NCI-H2227 (cell line): ENCODE data around the gene MAPKAP1.
"Not testable (repeated sequence)": the region's sequence is repeated elsewhere in the genome, so short reads cannot be mapped to it uniquely, and the experiment has no call there.

ENCODE experiments used
- DNase-seq: peaks from one replicate; lab custom pipeline; 2025; ENCODE audit not compliant: unreplicated experiment; lab: John Stamatoyannopoulos, UW

Gene MAPKAP1

DNA sequence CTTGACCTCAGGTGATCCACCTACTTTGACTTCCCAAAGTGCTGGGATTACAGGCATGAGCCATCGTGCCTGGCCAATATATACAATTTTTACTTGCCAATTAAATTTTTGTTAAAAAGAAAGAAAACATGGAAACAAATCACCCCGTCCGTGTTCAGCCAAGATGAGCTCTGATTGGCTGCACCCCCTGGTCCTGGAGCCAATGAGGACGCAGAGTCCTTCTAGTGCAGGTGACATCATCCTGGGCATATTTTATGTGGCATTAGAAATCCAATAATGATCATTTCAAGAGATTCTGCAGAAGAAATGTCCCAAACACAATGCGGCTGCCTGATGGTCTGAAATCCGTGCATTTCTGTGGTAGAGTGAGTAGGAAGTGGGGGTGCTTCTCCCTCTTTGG lies 285.8 kb downstream of the MAPKAP1 start:
- no peak for DNase-seq

DNA sequence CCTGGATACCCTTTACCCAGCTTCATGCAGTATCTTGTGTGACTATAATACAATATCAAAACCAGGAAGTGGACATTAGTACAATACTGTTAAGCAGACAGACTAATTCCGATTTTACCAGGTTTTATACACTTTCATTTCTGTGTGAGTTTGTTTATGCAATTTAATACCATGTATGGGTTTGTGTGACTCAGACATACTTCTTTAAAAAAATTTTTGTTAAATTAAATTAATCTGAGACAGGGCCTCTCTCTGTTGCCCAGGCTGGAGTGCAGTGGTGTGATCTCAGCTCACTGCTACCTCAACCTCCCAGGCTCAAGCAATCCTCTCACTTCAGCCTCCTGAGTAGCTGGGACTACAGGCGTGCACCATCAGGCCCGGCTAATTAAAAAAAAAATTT lies 288.6 kb downstream of the MAPKAP1 start:
- DNase-seq = no peak

DNA sequence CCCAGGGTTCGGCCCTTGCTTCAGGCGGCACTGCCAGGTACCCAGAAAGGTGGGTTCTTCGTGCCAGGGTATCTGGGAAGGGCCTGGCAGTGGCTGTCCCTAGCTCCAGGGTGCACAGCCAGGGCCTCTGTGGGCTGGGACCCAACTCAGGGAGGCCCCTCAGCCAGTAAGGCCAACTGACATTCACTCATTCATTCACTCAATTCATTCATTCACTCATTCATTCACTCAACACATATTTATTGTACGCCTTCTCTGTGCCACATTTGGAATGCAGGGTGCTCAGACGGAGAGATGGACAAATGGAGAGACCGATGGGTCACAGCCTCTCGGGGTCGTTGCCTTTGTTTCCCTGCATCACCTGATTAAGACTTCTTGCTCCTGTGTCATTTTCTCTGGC lies 290.5 kb downstream of the MAPKAP1 start:
- no peak for DNase-seq

DNA sequence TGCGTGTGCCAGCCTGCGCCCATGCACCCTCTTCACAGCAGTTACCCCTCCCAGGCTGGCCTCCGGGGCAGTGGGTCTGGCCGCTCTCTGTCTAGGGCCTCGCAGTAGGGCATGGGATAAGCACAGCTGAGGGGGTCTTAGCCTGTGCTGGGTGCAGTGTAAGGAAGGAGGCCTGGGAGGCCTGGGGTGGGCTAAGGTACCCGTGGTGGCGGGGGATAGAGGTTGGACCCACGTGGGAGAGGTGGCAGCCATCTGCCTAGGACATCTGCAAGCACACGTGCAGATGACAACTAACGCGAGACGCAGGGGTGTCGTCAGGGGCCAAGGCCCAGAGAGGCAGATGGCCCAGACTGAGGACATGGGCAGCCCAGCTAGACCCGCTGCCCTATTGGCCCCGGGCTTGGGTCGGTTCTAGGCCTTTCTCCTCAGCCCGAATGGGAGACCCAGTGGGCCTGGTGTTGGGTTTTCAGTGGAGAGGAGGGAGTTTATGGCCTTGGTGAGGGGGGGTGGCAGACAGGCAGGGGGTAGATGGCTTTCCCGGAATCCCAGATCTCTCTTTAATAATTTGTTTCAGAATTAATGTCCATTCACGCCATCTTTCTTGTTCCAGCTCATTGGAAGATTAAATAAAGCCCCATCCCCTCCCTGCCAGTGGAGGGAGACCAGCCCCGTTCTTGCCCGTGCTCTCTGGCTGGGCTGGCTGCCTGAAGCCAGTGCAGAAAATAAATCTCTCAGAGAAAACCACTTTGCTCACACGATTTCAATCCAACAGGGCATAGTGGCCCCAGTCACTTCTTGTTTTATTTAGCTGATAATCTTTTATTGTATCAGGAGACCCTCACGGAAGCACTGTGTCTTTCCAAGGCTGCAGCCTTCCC lies 291.2 kb downstream of the MAPKAP1 start:
- no peak for DNase-seq

DNA sequence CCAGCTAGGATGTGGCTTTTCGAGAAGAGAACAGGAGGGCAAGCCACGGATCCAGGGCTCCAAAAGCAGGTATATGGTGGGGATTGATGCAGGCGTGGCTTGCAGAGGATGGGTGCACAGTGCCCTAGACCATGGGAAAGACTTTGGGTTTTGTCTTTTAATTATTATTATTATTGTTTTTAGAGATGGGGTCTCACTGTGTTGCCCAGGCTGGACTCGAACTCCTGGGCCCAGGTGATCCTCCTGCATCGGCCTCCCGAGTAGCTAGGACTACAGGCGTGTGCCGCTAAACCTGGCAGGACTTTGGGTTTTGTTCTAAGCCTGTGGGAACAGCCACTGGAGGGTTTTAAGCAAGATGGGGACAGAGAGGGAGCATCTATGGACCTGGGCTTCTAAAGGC lies 293.4 kb downstream of the MAPKAP1 start:
- DNase-seq = no peak

DNA sequence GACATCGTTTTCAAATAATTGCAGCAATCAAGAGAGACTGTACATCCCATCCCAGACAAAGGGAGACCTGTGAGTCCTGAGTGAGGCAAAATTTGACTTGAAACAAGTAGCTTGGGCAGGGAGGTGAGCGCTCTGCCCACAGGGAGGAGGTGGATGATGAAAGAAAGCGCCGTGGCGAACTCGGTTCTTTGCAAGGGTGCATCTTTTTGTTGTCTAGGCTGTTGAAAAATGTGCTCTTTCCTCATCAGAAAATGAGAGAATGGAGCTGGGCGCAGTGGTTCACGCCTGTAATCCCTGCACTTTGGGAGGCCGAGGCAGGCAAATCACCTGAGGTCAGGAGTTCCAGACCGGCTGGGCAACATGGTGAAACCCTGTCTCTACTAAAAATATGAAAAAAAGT lies 294.8 kb downstream of the MAPKAP1 start:
- DNase-seq = no peak

DNA sequence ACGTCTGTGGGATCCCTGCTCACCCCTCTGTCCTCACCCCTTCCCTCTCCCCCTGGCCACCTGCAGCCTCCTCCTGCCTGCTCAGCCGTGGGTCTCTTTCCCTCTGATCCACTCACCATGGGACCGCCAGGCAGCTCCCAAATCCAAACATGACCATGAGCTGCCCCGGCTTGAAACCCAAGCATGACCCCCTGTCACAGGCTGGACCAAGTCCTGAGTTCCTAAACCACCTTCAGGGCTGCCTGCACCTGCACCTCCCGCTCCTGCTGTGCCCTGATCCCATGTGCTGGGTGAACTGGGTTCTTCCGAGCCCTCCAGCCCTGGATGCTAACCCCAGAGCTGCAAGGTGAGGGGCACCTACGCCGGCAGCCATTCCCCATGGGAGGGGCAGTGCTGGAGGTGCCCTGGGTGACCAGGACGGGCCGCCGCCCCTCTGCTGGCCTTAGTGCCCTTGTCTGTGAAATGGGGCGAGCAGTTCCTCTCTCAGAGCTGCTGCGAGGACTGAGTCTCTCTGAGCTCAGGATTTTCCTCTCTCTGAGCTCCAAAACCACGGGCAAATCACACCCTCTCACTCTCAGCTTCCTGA lies 295.7 kb downstream of the MAPKAP1 start:
- no peak for DNase-seq

DNA sequence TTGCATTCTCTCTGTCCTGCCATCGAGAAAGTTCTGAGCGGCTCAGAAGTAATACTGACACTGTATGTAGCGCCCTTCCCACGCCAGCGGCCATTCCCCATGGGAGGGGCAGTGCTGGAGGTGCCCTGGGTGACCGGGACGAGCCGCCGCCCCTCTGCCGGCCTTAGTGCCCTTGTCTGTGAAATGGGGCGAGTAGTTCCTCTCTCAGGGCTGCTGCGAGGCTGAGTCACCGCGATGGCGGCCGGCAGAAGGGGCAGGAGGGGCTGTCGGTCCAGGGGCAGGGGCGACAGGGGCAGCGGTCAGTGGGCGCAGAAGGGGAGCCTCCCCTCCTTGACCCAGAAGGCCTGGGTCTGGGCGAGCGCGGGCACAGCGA lies 296.5 kb downstream of the MAPKAP1 start:
- DNase-seq = no peak

DNA sequence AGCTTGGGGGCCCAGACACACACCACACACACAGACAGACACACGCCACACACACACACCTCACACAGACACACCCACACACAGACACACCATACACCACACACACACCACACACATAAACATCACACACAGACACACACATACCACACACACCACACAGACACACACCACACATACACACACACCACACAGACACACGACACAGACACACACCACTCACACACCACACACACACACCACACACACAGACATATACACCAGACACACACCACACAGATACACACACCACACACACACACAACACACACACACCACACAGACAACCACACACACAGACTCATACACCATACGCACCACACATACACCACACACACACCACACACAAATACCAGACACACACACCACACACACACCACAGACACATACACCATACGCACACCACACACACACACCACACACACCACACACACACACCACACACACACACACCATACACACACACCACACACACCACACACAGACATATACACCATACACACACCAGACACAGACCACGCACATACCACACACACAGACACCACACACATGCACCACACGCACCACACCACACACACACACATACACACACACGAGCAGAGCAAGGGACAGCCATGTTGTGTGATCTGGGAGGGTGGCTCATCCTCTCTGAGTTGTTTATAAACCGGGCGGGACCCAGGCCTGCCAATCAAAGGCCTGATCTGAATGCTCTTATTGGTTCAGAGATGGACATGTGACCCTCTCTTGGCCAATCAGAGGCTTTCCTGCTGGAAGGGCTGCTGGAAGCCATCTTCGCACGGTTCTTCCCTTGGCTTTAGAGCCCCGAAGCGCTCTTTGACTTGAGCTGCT lies 297.1 kb downstream of the MAPKAP1 start:
- peak; percentile 12 for DNase-seq

DNA sequence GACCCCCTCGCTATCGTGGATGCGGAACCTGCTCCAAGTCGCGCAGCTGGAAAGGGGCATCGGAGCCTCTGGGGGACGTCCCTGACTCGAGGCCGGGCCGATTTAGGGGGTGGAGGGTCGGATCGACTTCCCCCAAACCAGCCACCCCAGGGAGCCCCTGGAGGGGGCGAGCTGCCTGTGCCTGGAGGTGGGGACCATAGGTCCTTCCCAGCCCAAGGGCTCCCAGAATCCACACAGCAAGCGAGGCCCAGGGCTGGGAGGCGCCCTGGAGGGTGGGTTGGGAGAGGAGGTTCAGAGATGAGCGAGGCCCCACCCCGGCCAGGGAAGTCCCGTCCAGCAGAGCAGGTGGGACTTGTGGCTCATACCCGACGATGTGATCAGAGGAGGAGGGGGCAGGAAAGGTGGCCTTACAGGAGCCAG lies 297.8 kb downstream of the MAPKAP1 start:
- DNase-seq = no peak

DNA sequence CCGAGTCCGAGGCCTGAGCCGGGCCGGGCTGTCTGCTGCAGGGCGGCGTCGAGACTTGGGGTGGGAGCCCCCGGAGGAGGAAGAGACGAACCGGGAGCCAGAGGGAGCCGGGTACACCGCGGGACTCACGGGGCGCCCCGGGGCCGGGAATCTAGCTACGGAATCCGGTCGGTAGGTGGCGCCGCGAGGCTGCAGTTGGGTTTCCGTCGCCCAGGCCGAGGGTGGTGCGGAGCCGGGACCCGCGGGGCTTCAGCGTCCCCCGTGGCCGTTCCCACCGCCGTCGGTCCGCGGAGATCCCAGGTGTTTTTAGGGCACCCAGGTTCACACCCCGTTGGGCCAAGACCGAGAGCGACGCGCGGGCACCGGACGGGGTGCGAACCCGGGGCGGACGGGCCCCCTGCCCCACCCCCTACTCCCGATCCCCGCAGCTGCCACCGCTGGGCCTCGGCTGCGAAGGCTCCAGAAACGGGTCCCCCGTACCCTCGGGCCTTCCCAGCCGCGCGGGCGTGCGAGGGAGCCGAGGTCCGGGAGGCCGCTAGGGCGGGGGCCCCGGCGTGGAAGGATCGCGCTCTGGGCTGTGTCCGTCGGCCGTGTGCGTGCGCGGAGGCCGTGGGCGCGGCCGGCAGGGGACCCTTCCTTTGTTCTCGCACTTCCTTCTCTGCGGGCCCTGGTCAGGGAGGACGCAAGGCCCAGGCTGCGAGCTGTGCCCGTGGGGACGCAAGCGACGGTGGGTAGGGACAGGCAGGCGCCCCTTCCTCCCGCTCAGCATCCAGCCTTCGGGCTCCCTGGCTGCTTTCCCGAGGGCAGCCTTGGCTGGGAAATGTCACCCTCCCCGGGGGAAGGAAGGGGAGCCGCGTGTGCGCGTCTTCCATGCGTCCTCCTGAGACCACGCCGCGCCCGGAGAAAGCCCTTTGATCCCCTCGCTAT lies 298.8 kb downstream of the MAPKAP1 start:
- DNase-seq = peak; percentile 80

DNA sequence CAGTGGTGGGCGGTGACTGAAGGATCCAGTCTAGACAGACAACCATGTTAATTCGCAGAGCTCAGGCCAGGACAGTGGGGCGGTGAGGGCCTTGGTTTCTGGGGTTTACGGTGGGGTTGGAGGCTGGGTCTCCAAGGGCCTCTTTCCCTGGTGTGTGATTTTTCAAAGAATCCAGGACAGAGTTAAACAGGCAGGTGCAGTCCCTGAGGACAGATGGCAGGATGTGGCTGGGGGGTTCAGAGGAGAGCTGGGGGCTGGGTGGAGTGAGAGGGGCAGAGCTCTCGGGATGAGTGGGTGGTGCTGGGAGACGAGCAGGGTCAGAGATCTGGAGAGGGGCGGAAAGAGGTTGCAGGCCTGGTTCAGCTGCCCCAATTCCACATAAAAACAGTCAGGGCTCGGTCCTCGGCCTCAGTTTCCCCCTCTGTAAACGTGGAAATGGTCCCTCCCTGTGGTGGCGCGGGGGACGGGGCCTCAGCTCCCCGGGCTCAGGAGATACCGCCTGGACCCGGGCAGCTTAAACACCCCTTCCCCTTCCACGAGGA lies 299.5 kb downstream of the MAPKAP1 start:
- DNase-seq = peak; percentile 13

DNA sequence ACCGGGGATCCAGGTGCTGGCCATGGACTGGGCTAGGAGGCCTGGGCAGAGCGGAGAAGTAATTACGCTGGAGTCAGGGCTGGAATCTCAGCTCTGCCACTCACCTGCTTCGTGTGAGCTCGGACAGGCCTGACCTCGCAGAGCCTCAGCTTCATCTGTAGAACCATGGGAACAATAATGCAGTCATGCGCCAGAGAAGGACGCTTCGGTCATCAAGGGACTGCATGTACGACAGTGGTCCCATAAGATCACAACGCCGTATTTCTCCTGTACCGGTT lies 300.3 kb downstream of the MAPKAP1 start:
- no peak for DNase-seq

DNA sequence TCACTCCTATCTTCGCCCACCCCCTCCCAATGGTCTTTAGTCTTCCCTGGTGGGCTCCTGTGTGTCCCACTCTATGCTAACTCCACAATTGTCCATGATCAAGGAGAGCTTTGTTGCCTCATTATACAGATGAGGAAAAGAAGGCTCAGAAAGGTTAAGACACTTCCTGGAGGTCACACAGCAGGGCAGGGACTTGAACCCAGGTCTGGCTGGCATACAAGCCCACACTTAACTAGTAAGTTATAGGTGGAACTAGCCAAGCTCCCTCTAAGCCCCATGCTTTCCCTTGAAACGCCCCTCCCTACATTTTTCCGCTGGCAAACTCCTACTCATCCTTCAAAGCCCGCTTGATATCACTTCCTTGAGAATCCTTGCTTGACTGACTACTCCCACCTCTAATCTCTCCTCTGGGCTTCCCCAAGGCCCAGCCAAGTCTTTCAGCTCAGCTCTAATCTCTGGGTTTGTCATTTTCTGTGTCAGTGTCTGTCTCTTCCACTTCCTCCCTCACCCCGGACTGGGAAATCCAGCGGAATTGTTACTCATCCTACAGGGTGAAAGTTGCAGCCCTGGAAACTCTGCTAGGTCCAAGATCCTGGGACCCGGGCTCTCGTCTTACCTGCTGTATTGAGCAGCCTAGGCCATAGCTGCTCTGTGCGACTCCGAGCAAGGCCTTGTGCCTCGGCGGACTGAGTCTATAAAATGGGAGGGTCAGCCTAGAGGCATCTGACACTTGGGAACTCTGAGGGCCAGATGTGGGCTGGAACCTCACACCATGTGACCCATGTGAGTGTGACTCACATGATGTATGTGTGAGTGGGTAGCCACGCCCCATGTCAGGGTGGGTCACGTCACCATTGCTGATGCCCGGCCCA lies 300.8 kb downstream of the MAPKAP1 start:
- no peak for DNase-seq

DNA sequence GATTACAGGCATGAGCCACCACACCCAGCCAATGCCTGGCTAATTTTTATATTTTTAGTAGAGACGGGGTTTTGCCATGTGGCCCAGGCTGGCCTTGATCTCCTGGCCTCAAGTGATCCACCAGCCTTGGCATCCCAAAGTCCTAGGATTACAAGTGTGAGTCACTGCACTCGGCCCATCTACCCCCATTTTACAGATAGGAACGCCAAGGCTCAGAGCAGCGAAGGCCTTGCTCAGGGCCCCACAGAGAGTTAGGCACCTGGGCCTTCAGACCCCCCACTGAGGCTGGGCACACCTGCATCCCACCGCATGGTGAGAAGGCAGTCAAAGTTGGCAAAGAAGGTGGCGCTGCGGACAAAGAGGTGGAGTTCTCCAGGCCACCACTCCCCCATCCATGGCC lies 302.3 kb downstream of the MAPKAP1 start:
- no peak for DNase-seq

DNA sequence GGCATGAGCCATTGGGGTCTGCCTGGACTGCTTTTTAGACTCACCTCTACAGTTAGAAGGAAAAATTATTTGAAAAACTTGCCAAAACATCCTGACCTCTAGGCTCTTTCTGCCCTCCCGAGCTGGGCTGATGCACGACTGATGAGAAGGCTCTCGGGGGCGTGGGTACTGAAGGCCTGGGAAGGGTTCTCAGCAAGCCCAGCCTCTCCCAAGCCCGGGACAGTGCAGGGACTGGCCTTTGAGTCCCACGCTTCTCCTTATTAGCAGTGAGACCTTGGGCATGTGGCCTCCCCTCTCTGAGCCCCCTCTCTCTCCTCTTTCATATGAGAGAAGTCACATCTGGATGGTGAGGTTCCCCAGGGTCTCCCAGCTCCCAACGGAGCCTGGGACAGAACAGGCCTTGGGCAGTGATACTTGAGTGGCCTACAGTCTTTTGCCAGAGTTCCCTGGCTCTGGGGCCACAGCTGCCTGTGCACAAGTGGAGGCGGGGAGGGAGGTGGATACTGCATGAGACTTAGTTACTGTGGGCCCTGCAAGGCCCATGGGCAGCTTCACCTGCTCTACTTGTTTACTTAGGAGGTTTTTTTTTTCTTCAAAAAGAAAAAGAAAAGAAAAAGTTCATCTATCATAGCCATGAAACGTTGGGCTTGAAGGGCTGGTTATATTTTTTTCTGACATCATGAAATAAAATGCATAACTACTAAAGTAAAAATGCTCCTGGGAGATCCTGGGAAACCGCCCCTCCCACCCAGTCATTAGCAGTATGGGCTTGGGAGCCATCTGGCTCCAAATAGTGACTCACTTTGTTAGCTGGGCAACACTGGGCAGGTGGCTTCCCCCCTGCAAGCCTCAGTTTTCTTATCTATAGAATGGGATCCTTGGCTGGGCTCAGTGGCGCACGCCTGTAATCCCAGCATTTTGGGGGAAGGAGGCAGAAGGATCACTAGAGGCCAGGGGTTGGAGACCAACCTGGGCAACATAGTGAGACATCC lies 306.0 kb downstream of the MAPKAP1 start:
- DNase-seq = no peak

DNA sequence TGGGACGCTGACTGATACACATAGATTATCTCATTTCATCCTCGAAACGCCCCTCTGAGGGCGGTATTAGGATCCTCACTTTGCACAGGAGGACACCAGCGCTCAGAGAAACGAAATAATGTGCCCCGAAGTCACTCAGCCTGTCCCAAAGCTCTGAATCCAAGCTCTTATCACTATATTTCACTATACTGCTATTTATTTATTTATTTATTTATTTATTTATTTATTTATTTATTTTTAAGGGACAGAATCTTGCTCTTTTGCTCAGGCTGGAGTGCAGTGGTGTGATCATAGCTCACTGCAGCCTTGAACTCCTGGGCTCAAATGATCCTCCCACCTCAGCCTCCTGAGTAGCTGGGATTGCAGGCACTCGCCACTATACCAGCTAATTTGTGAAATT lies 306.8 kb downstream of the MAPKAP1 start:
- not testable (repeated sequence) for DNase-seq

DNA sequence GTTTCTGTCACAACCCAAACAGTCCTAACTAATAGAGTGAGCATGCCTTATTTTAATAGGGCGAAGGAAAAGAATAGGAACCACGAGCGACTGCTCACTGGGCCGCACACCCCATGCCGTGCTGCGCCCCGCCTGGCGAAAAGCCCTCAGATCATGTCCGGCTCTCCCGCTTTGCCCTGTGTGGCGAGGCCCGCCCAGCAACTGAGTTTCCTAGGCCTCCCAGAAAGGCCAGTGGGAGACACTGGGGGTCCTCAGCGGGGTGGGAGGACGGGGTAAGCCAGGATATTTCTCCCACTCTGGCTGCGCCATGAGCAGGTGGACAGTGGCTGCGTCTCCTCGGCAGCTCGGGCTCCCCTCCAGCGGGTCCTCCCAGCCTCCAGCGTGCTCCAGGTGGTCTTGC lies 307.3 kb downstream of the MAPKAP1 start:
- no peak for DNase-seq

DNA sequence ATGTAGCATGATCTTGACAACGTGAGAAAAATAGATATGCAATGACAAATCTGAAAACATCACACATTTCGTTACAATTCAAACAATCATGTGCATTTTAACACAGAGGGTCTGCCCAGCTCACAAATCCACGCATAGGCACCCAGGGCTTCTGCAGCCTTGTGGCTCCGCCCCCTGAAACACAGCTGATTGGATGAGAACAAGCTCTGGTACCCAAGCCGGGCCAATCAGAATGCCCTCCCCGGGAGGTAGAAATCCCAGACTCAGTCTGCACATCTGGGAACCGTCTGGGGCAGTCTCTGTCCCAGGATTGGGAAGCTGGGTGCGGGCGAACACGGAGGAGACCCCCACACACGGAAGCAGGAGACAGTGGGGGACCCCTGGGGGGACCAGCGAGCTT lies 307.8 kb downstream of the MAPKAP1 start:
- no peak for DNase-seq
